ENCODE measurements around the gene ABLIM2. TPM values are rescaled to one million over a fixed set of nuclear protein-coding genes. Genes with fewer than 3 reads are reported as not detected.

Gene ABLIM2
- total RNA-seq, 1 experiment from 2014 or later: 6.1 TPM

DNA sequence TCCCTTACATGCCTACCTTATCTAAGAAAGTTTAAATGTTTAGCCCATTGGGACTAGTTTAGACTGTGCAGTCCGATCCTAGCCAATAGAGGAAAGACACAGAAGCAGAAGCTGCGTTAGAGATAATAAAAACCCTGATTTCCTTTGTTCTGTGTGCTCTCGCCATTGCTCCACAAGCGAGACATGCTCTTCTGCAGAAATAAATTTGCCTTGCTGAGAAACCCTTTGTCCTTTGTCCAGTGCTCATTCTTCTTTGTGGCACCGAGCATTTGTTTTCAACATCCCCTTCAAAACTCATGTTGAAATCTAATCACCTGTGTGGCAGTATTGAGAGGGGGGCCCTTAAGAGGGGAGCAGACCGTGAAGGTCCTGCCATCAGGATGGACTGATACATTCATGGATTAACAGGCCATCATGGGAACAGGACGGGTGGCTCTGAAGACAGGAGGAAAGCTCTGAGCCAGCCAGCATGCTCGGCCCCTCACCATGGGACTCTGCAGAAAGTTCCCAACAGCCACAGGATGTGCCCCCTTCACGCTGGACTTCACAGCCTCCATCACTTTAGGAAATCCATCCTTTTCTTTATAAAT lies 94.5 kb downstream of the ABLIM2 start:
- Histone ChIP-seq H3K4me2 (ENCODE audit: low read length) (no peak overlapping the region), H4K20me1 (ENCODE audit: insufficient read depth) (no peaks in the 10 kb centered on the region), H3K9me3 (ENCODE audit: control insufficient read depth in 1 of 2, insufficient read depth in 1 of 2, low read depth in 1 of 2, low read length in 2 of 2) (peaks cover 6 to 13% of the 10 kb centered on the region in 2 experiments; a peak in 2 of 4 replicates), H3K27ac (ENCODE audit: low read depth, low read length) (no peak overlapping the region), H3K9ac (ENCODE audit: low read length) (no peak overlapping the region), H3K9me2 (ENCODE audit: insufficient read depth) (no peaks in the 10 kb centered on the region), H2AFZ (ENCODE audit: low read depth, low read length, poor library complexity, severe bottlenecking) (no peak overlapping the region), H3K79me2 (ENCODE audit: insufficient read depth, low read length) (no peaks in the 10 kb centered on the region), H3K4me1 (ENCODE audit: control insufficient read depth in 1 of 2, insufficient read depth in 2 of 2, low read length in 2 of 2) (no peaks in the 10 kb centered on the region), H3K4me3 (replicated peaks in 1 of 2; ENCODE audit: low read depth in 1 of 2, low read length in 2 of 2) (no peak overlapping the region), H3K27me3 (ENCODE audit: insufficient read depth, low read length) (no peaks in the 10 kb centered on the region), H3K36me3 (ENCODE audit: control insufficient read depth in 1 of 2, insufficient read depth in 2 of 2, low read length in 2 of 2) (no peaks in the 10 kb centered on the region)
- DNase-seq (ENCODE audit: low read depth, low spot score) (no peak), ATAC-seq (no peak)
- TF ChIP-seq CBX3 (IDR thresholded peaks at IDR 0.05; ENCODE audit: low read depth) (peak; percentile 81; the same call in 1 of the 2 replicates), EZH2phosphoT487 (IDR thresholded peaks at IDR 0.05; ENCODE audit: borderline replicate concordance) (no peak)
- RAD21 ChIA-PET (ENCODE audit: low non-redundant PET in 1 of 2, low total read pairs in 2 of 2, uncharacterized antibody in 2 of 2, unreplicated experiment in 2 of 2): no interaction called here
- intact Hi-C loops (cut with micrococcal nuclease): no loop called here
- CTCF ChIA-PET: no interaction called here
- no TSS peak for BruUV-seq (replicated peaks)
- POLR2A ChIA-PET: no interaction called here

DNA sequence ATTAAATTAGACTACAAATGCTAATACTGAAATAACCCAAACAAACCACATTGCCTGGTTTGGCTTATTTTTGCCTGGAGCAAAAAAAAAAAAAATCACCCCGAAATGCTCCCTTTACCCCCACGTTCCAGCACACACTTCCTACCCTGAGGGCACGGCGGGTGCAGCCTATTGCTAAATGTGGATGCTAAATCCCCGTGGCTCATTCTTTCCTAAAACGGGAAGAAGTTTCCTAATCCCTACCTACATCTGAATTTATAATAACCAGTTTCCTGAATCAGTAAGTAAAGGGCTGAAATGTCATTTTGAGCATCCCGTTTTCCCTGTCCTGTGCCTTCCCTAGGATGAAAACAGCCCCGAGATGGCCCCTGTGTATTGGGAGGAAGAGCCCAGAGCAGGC lies 97.0 kb downstream of the ABLIM2 start:
- H2AFZ ChIP-seq (ENCODE audit: low read depth, low read length, poor library complexity, severe bottlenecking): no peak overlapping the region
- intact Hi-C loops (cut with micrococcal nuclease): no loop called here
- ATAC-seq (no peak), DNase-seq (ENCODE audit: low read depth, low spot score) (no peak)
- peaks cover 6 to 13% of the 10 kb centered on the region in 2 experiments; a peak in 2 of 4 replicates for H3K9me3 ChIP-seq (ENCODE audit: control insufficient read depth in 1 of 2, insufficient read depth in 1 of 2, low read depth in 1 of 2, low read length in 2 of 2)
- no peak overlapping the region for H3K27ac ChIP-seq (ENCODE audit: low read depth, low read length)
- H4K20me1 ChIP-seq (ENCODE audit: insufficient read depth): no peaks in the 10 kb centered on the region
- TF ChIP-seq POLR2AphosphoS5 (IDR thresholded peaks at IDR 0.05; ENCODE audit: low read depth, low read length) (no peak), ZNF274 (IDR thresholded peaks at IDR 0.05; ENCODE audit: low read depth, low read length) (no peak), EZH2 (IDR thresholded peaks at IDR 0.05) (no peak), ZFX (IDR thresholded peaks at IDR 0.05) (no peak), TCF7L2 (IDR thresholded peaks at IDR 0.05; ENCODE audit: borderline replicate concordance, extremely low read depth, insufficient read depth, insufficient read length) (no peak), RAD21 (IDR thresholded peaks at IDR 0.05; ENCODE audit: low read depth) (no peak), YY1 (IDR thresholded peaks at IDR 0.05; ENCODE audit: extremely low read depth, insufficient replicate concordance, low read depth, low read length) (no peak), CEBPB (IDR thresholded peaks at IDR 0.05; ENCODE audit: low read depth) (no peak), JUND (IDR thresholded peaks at IDR 0.05) (no peak)
- TF ChIP-seq, protein P1, sequence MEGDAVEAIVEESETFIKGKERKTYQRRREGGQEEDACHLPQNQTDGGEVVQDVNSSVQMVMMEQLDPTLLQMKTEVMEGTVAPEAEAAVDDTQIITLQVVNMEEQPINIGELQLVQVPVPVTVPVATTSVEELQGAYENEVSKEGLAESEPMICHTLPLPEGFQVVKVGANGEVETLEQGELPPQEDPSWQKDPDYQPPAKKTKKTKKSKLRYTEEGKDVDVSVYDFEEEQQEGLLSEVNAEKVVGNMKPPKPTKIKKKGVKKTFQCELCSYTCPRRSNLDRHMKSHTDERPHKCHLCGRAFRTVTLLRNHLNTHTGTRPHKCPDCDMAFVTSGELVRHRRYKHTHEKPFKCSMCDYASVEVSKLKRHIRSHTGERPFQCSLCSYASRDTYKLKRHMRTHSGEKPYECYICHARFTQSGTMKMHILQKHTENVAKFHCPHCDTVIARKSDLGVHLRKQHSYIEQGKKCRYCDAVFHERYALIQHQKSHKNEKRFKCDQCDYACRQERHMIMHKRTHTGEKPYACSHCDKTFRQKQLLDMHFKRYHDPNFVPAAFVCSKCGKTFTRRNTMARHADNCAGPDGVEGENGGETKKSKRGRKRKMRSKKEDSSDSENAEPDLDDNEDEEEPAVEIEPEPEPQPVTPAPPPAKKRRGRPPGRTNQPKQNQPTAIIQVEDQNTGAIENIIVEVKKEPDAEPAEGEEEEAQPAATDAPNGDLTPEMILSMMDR (IDR thresholded peaks at IDR 0.05 in 2 of 3, conservative IDR thresholded peaks at IDR 0.05 in 1 of 3; ENCODE audit: borderline replicate concordance in 1 of 3, insufficient read depth in 1 of 3, low read depth in 2 of 3, low read length in 2 of 3): no peak
- TF ChIP-seq, protein P2, sequence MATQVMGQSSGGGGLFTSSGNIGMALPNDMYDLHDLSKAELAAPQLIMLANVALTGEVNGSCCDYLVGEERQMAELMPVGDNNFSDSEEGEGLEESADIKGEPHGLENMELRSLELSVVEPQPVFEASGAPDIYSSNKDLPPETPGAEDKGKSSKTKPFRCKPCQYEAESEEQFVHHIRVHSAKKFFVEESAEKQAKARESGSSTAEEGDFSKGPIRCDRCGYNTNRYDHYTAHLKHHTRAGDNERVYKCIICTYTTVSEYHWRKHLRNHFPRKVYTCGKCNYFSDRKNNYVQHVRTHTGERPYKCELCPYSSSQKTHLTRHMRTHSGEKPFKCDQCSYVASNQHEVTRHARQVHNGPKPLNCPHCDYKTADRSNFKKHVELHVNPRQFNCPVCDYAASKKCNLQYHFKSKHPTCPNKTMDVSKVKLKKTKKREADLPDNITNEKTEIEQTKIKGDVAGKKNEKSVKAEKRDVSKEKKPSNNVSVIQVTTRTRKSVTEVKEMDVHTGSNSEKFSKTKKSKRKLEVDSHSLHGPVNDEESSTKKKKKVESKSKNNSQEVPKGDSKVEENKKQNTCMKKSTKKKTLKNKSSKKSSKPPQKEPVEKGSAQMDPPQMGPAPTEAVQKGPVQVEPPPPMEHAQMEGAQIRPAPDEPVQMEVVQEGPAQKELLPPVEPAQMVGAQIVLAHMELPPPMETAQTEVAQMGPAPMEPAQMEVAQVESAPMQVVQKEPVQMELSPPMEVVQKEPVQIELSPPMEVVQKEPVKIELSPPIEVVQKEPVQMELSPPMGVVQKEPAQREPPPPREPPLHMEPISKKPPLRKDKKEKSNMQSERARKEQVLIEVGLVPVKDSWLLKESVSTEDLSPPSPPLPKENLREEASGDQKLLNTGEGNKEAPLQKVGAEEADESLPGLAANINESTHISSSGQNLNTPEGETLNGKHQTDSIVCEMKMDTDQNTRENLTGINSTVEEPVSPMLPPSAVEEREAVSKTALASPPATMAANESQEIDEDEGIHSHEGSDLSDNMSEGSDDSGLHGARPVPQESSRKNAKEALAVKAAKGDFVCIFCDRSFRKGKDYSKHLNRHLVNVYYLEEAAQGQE (IDR thresholded peaks at IDR 0.05; ENCODE audit: low read depth): no peak
- no peak overlapping the region for H3K4me2 ChIP-seq (ENCODE audit: low read length)
- ChIA-PET RAD21 (ENCODE audit: low non-redundant PET in 1 of 2, low total read pairs in 2 of 2, uncharacterized antibody in 2 of 2, unreplicated experiment in 2 of 2) (no interaction called here), POLR2A (no interaction called here), CTCF (no interaction called here)
- H3K27me3 ChIP-seq (ENCODE audit: insufficient read depth, low read length): no peaks in the 10 kb centered on the region
- H3K4me1 ChIP-seq (ENCODE audit: control insufficient read depth in 1 of 2, insufficient read depth in 2 of 2, low read length in 2 of 2): no peaks in the 10 kb centered on the region
- no peaks in the 10 kb centered on the region for H3K79me2 ChIP-seq (ENCODE audit: insufficient read depth, low read length)
- no peaks in the 10 kb centered on the region for H3K9me2 ChIP-seq (ENCODE audit: insufficient read depth)
- H3K9ac ChIP-seq (ENCODE audit: low read length): no peak overlapping the region
- H3K36me3 ChIP-seq (ENCODE audit: control insufficient read depth in 1 of 2, insufficient read depth in 2 of 2, low read length in 2 of 2): no peaks in the 10 kb centered on the region
- no TSS peak for BruUV-seq (replicated peaks)
- H3K4me3 ChIP-seq (replicated peaks in 1 of 2; ENCODE audit: low read depth in 1 of 2, low read length in 2 of 2): no peak overlapping the region
